ENCODE results near the gene SCAANT1. TPM values are rescaled to one million over a fixed set of nuclear protein-coding genes. Genes with fewer than 3 reads are reported as not detected.
A peak's percentile ranks its signal among the peaks of the same experiment; 100 is the strongest.

The SCAANT1 gene
- total RNA-seq, 2 experiments from 2014 or later: not detected

GRCh38 chr3:63922491-63923199 is 10.5 kb upstream of the SCAANT1 start:
- Mint-ChIP-seq H3K9me3 (no peaks in the 10 kb centered on the region), H3K4me1 (ENCODE audit: low read depth) (peaks cover 28% of the 10 kb centered on the region), H3K27me3 (no peaks in the 10 kb centered on the region), H3K36me3 (ENCODE audit: low read depth) (peaks cover 69% of the 10 kb centered on the region), H3K4me3 (no peak overlapping the region), H3K27ac (no peak overlapping the region)
- TF ChIP-seq, protein P1, sequence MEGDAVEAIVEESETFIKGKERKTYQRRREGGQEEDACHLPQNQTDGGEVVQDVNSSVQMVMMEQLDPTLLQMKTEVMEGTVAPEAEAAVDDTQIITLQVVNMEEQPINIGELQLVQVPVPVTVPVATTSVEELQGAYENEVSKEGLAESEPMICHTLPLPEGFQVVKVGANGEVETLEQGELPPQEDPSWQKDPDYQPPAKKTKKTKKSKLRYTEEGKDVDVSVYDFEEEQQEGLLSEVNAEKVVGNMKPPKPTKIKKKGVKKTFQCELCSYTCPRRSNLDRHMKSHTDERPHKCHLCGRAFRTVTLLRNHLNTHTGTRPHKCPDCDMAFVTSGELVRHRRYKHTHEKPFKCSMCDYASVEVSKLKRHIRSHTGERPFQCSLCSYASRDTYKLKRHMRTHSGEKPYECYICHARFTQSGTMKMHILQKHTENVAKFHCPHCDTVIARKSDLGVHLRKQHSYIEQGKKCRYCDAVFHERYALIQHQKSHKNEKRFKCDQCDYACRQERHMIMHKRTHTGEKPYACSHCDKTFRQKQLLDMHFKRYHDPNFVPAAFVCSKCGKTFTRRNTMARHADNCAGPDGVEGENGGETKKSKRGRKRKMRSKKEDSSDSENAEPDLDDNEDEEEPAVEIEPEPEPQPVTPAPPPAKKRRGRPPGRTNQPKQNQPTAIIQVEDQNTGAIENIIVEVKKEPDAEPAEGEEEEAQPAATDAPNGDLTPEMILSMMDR (IDR thresholded peaks at IDR 0.05): no peak
- intact Hi-C loops (cut with micrococcal nuclease): no loop called here
- ATAC-seq (no peak), DNase-seq (no peak)
- ChIA-PET CTCF (no interaction called here), POLR2A (interaction anchor here (1.0 kb wide), 1 partner anchor 27 kb away, joined by 3 read pairs; no protein-coding TSS in a partner anchor)

DNA sequence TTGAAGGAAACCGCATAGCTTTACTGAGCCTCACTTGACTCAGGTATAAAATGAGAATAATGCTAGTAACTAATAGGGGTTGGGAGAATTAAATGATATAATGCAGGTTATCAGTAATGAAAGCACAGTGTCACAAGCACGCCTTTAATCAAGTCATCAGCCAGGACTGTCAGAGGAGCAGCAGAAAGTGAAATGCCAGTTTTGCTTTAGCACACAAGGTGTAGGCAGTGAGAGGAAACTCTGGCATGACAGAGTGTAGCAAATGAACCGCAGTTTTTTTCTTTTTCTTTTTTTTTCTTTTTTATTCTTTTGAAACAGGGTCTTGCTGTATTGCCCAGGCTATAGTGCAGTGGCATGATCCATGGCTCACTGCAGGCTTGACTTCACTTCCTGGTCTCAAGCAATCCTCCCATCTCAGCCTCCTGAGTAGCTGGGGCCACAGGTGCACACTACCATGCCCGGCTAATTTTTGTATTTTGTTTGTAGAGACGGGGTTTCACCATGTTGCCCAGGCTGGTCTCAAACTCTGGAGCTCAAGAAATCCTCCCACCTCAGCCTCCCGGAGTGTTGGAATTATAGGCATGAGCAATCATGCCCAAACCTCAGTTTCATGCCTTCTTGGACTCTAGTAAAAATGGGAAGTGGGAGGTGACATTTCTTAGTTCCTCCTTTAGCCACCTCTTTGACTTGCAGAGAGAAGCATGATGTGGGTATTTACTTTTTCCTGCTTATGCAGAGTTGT is 9.7 kb upstream of the SCAANT1 start:
- ChIA-PET CTCF (interaction anchor here (1.9 kb wide), 1 partner anchor 40 kb away, joined by 5 read pairs; no protein-coding TSS in a partner anchor), POLR2A (no interaction called here)
- Mint-ChIP-seq H3K9me3 (no peaks in the 10 kb centered on the region), H3K4me3 (no peak overlapping the region), H3K36me3 (ENCODE audit: low read depth) (peaks cover 71% of the 10 kb centered on the region), H3K27ac (peak overlapping the region; percentile 6), H3K27me3 (no peaks in the 10 kb centered on the region), H3K4me1 (ENCODE audit: low read depth) (peaks cover 31% of the 10 kb centered on the region)
- DNase-seq (no peak), ATAC-seq (no peak)
- intact Hi-C loops (cut with micrococcal nuclease): no loop called here
- TF ChIP-seq, protein P1 (IDR thresholded peaks at IDR 0.05): no peak

DNA sequence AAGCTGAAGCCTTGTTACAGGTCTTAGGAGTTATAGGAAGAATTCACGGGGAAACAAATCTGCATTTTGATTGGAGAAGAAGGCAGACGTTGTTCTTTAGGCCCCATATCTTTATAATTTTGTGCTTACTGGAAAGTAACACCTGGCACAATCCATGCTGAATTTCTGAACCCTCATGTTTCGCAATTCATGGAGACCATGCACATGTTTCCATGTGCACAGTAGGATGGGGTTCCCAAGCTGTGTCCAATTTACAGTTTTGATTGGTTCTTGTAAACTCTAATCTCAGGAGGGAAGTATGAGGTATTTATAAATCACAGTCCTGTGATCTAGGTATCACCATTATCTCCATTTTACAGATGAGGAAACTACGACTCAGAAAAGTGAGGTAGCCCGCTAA is 7.8 kb upstream of the SCAANT1 start:
- Mint-ChIP-seq H3K9me3 (no peaks in the 10 kb centered on the region), H3K36me3 (ENCODE audit: low read depth) (peaks cover 63% of the 10 kb centered on the region), H3K4me3 (no peak overlapping the region), H3K27me3 (no peaks in the 10 kb centered on the region), H3K27ac (no peak overlapping the region), H3K4me1 (ENCODE audit: low read depth) (peaks cover 33% of the 10 kb centered on the region)
- TF ChIP-seq, protein P1 (IDR thresholded peaks at IDR 0.05): no peak
- POLR2A ChIA-PET: interaction anchor here (1.0 to 1.2 kb wide), 3 partner anchors 36 to 89 kb away, joined by 3 read pairs; no protein-coding TSS in a partner anchor
- CTCF ChIA-PET: interaction anchor here (1.1 to 1.9 kb wide), 2 partner anchors 42 to 75 kb away, joined by 3 to 5 read pairs; no protein-coding TSS in a partner anchor
- DNase-seq (no peak), ATAC-seq (peak; percentile 27)
- intact Hi-C loops (cut with micrococcal nuclease): no loop called here

DNA sequence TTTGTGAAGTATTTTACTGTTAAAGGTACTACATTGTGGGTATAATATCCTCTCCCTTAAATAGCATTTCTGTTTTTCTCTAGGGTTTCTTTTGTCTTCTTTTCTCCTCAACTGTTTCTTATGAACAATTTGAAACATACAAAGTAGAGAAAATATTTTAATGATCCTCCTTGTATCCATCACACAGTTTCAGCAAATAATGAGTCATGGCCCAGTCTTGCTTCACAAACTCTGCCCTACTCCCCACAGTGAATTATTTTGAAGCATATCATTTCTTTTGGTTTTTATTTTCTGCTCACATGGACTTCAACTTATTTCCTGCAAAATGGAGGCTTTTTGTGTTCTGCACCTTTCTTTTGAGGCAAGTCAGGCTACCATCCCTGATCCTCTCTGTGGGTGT is 6.1 kb upstream of the SCAANT1 start:
- H3K4me1 Mint-ChIP-seq (ENCODE audit: low read depth): peaks cover 42% of the 10 kb centered on the region
- TF ChIP-seq, protein P1 (IDR thresholded peaks at IDR 0.05): no peak
- no peaks in the 10 kb centered on the region for H3K9me3 Mint-ChIP-seq
- POLR2A ChIA-PET: no interaction called here
- DNase-seq: no peak
- no peaks in the 10 kb centered on the region for H3K27me3 Mint-ChIP-seq
- no peak for ATAC-seq
- peaks cover 63% of the 10 kb centered on the region for H3K36me3 Mint-ChIP-seq (ENCODE audit: low read depth)
- CTCF ChIA-PET: no interaction called here
- peak overlapping the region; percentile 7 for H3K27ac Mint-ChIP-seq
- intact Hi-C loops (cut with micrococcal nuclease): loop anchor here (10.0 kb wide), 1 partner anchor 46 kb away; no protein-coding TSS in a partner anchor
- no peak overlapping the region for H3K4me3 Mint-ChIP-seq
